Thoracic aorta (tissue), 2 donors: Measurements from ENCODE around the gene PDGFRB. TPM values are rescaled to one million over a fixed set of nuclear protein-coding genes. Genes with fewer than 3 reads are reported as not detected.

Experiments used
- ATAC-seq: fragments of 150-250 bp; one replicate; pipeline ENCODE4 v1.8.0; 2017; ENCODE audit warnings: low read depth; ENCODE audit not compliant: insufficient number of reproducible peaks, low FRiP score
- DNase-seq: peaks from one replicate; pipeline ENCODE4 v3.0.0-alpha.2; 2020; ENCODE audit warnings: low spot score
- H3K27ac ChIP-seq, 2 donors: fragments of 200-600 bp; sonication (generic); 1 replicate in 1 of 2; 2 replicates in 1 of 2; pipeline ENCODE4 v1.5.1; 2016; ENCODE audit warnings: mild to moderate bottlenecking in 2 of 2, moderate library complexity in 2 of 2
- H3K27me3 ChIP-seq: fragments of 200-600 bp; sonication (generic); replicated peaks from 2 replicates; pipeline ENCODE4 v1.6.0; 2016; ENCODE audit warnings: mild to moderate bottlenecking; ENCODE audit not compliant: insufficient read depth
- H3K36me3 ChIP-seq: fragments of 200-600 bp; sonication (generic); one replicate; pipeline ENCODE4 v1.5.1; 2016
- H3K4me1 ChIP-seq, 2 donors: fragments of 200-600 bp; sonication (generic); 1 replicate in 1 of 2; 2 replicates in 1 of 2; pipeline versions ENCODE4 v1.5.1 to v1.6.0; 2016; ENCODE audit warnings: low read depth in 2 of 2, mild to moderate bottlenecking in 1 of 2; ENCODE audit not compliant: control insufficient read depth in 1 of 2
- H3K4me3 ChIP-seq: fragments of 200-600 bp; sonication (generic); 2 replicates; pipeline ENCODE4 v1.5.1; 2016; ENCODE audit warnings: mild to moderate bottlenecking
- H3K9me3 ChIP-seq: fragments of 200-600 bp; sonication (generic); 2 replicates; pipeline ENCODE4 v1.5.1; 2016
- CTCF ChIP-seq: fragments of 200-600 bp; sonication (generic); IDR thresholded peaks from one replicate; pipeline ENCODE4 v1.5.1; 2019; ENCODE audit warnings: antibody characterized with exemption
- total RNA-seq, 2 donors: library from RNA; depleted of rRNA; stranded (reverse); fragments of >200 nt; gene quantifications; one replicate each; pipeline versions ENCODE4 v1.1.0 to v1.2.3, GENCODE V29; 2016

PDGFRB gene
- total RNA-seq, 2 donors from 2014 or later, result 362 to 421 TPM

GRCh38 chr5:150064681-150065220 lies 90.9 kb downstream of the PDGFRB start:
- DNase-seq, result no peak
- no peak for ATAC-seq
- Histone ChIP-seq H3K4me1 (peaks cover 4 to 8% of the 10 kb centered on the region in 2 donors), H3K27ac (peak overlapping the region in 1 of 2 donors; percentile 58), H3K36me3 (no peaks in the 10 kb centered on the region), H3K9me3 (no peaks in the 10 kb centered on the region), H3K4me3 (no peak overlapping the region), H3K27me3 (no peaks in the 10 kb centered on the region)
- no peak for TF ChIP-seq CTCF

Other genes starting within 250 kb of the PDGFRB start
- not detected for gene PDE6A, start 211.1 kb downstream of the PDGFRB start, total RNA-seq
- 10 to 100 TPM; 16.9 to 32.0 TPM for gene SLC26A2, start 195.1 kb downstream of the PDGFRB start, total RNA-seq
- 10 to 100 TPM in 1 of 2 donors, 1 to 10 TPM in 1; 3.4 to 10.0 TPM for gene TIGD6, start 155.2 kb downstream of the PDGFRB start, total RNA-seq
- 10 to 100 TPM; 49.2 to 50.1 TPM for gene HMGXB3, start 155.1 kb downstream of the PDGFRB start, total RNA-seq
- 10 to 100 TPM; 76.3 to 98.6 TPM for gene CSF1R, start 69.3 kb downstream of the PDGFRB start, total RNA-seq
- not detected for gene CDX1, start 10.9 kb upstream of the PDGFRB start, total RNA-seq
- gene SLC6A7, start 34.2 kb upstream of the PDGFRB start, total RNA-seq, result not detected
- gene CAMK2A, start 133.9 kb upstream of the PDGFRB start, total RNA-seq, result under 1 TPM in 1 of 2 donors, not detected in 1; 0.35 TPM
- gene ARSI, start 147.1 kb upstream of the PDGFRB start, total RNA-seq, result 1 to 10 TPM in 1 of 2 donors, under 1 TPM in 1; 0.41 to 4.3 TPM
- 10 to 100 TPM; 23.4 to 47.0 TPM for gene TCOF1, start 201.9 kb upstream of the PDGFRB start, total RNA-seq